Rectal smooth muscle tissue (tissue), 1 donor: ENCODE data around the gene UGCG.

Experiments
- H3K27ac ChIP-seq: one replicate; pipeline ENCODE4 v1.7.0; 2013; ENCODE audit warnings: low read depth, low read length, inconsistent platforms
- H3K27me3 ChIP-seq: one replicate; pipeline ENCODE4 v1.7.0; 2013; ENCODE audit warnings: low read length; ENCODE audit not compliant: control insufficient read depth, insufficient read depth
- H3K36me3 ChIP-seq: one replicate; pipeline ENCODE4 v1.7.0; 2013; ENCODE audit warnings: low read length; ENCODE audit not compliant: control insufficient read depth, insufficient read depth
- H3K4me1 ChIP-seq: one replicate; pipeline ENCODE4 v1.7.0; 2013; ENCODE audit warnings: low read length; ENCODE audit not compliant: control insufficient read depth, insufficient read depth
- H3K4me3 ChIP-seq: one replicate; pipeline ENCODE4 v1.7.0; 2013; ENCODE audit warnings: low read length
- H3K9ac ChIP-seq: one replicate; pipeline ENCODE4 v1.7.0; 2013; ENCODE audit warnings: low read length

Gene UGCG

GRCh38 chr9:111914749-111915424 is 18.3 kb downstream of the UGCG start:
- peaks cover 7% of the 10 kb centered on the region for H3K4me1 ChIP-seq
- no peaks in the 10 kb centered on the region for H3K36me3 ChIP-seq
- H3K27ac ChIP-seq = no peak overlapping the region
- no peaks in the 10 kb centered on the region for H3K27me3 ChIP-seq
- no peak overlapping the region for H3K9ac ChIP-seq
- H3K4me3 ChIP-seq = peak overlapping the region; percentile 41

GRCh38 chr9:111915425-111915758 is 18.8 kb downstream of the UGCG start:
- Histone ChIP-seq H3K36me3 (no peaks in the 10 kb centered on the region), H3K27ac (no peak overlapping the region), H3K4me3 (no peak overlapping the region), H3K27me3 (no peaks in the 10 kb centered on the region), H3K4me1 (peaks cover 7% of the 10 kb centered on the region), H3K9ac (no peak overlapping the region)

GRCh38 chr9:111916234-111916645 is 19.6 kb downstream of the UGCG start:
- H3K27ac ChIP-seq = no peak overlapping the region
- H3K36me3 ChIP-seq = no peaks in the 10 kb centered on the region
- no peak overlapping the region for H3K4me3 ChIP-seq
- H3K27me3 ChIP-seq = no peaks in the 10 kb centered on the region
- H3K9ac ChIP-seq = no peak overlapping the region
- H3K4me1 ChIP-seq = peaks cover 7% of the 10 kb centered on the region

GRCh38 chr9:111917201-111917600 is 20.6 kb downstream of the UGCG start:
- H3K36me3 ChIP-seq = no peaks in the 10 kb centered on the region
- H3K4me1 ChIP-seq = peaks cover 7% of the 10 kb centered on the region
- no peaks in the 10 kb centered on the region for H3K27me3 ChIP-seq
- H3K4me3 ChIP-seq = no peak overlapping the region
- no peak overlapping the region for H3K27ac ChIP-seq
- no peak overlapping the region for H3K9ac ChIP-seq

- Histone ChIP-seq H3K27ac (no peak overlapping the region), H3K27me3 (no peaks in the 10 kb centered on the region), H3K36me3 (no peaks in the 10 kb centered on the region), H3K9ac (no peak overlapping the region), H3K4me3 (no peak overlapping the region), H3K4me1 (peaks cover 7% of the 10 kb centered on the region)
Observed at GRCh38 chr9:111917980-111918379, 21.4 kb downstream of the UGCG start.

GRCh38 chr9:111919875-111920274 is 23.3 kb downstream of the UGCG start:
- no peaks in the 10 kb centered on the region for H3K27me3 ChIP-seq
- no peak overlapping the region for H3K9ac ChIP-seq
- H3K4me1 ChIP-seq = peaks cover 2% of the 10 kb centered on the region
- no peak overlapping the region for H3K4me3 ChIP-seq
- no peaks in the 10 kb centered on the region for H3K36me3 ChIP-seq
- H3K27ac ChIP-seq = no peak overlapping the region

GRCh38 chr9:111920531-111920930 is 23.9 kb downstream of the UGCG start:
- Histone ChIP-seq H3K27ac (no peak overlapping the region), H3K4me3 (no peak overlapping the region), H3K9ac (no peak overlapping the region), H3K27me3 (no peaks in the 10 kb centered on the region), H3K36me3 (no peaks in the 10 kb centered on the region), H3K4me1 (no peaks in the 10 kb centered on the region)

- Histone ChIP-seq H3K4me3 (no peak overlapping the region), H3K27me3 (no peaks in the 10 kb centered on the region), H3K9ac (no peak overlapping the region), H3K36me3 (no peaks in the 10 kb centered on the region), H3K27ac (no peak overlapping the region), H3K4me1 (no peaks in the 10 kb centered on the region)
Observed at GRCh38 chr9:111922324-111923013, 25.9 kb downstream of the UGCG start.

GRCh38 chr9:111924281-111924680 is 27.7 kb downstream of the UGCG start:
- H3K4me1 ChIP-seq = no peaks in the 10 kb centered on the region

GRCh38 chr9:111925017-111925770 is 28.6 kb downstream of the UGCG start:
- no peaks in the 10 kb centered on the region for H3K36me3 ChIP-seq
- no peak overlapping the region for H3K27ac ChIP-seq
- H3K4me3 ChIP-seq = no peak overlapping the region
- no peaks in the 10 kb centered on the region for H3K27me3 ChIP-seq
- no peaks in the 10 kb centered on the region for H3K4me1 ChIP-seq
- no peak overlapping the region for H3K9ac ChIP-seq

More at GRCh38 chr9:111924281-111924680, 27.7 kb downstream of the UGCG start:
- H3K27ac ChIP-seq = no peak overlapping the region
- no peaks in the 10 kb centered on the region for H3K36me3 ChIP-seq
- H3K9ac ChIP-seq = no peak overlapping the region
- H3K4me3 ChIP-seq = no peak overlapping the region
- H3K27me3 ChIP-seq = no peaks in the 10 kb centered on the region

GRCh38 chr9:111925784-111926183 is 29.2 kb downstream of the UGCG start:
- no peaks in the 10 kb centered on the region for H3K4me1 ChIP-seq
- no peak overlapping the region for H3K9ac ChIP-seq
- H3K27me3 ChIP-seq = no peaks in the 10 kb centered on the region
- no peak overlapping the region for H3K27ac ChIP-seq
- no peak overlapping the region for H3K4me3 ChIP-seq
- peaks cover 2% of the 10 kb centered on the region for H3K36me3 ChIP-seq

- H3K36me3 ChIP-seq = peaks cover 3% of the 10 kb centered on the region
- H3K27ac ChIP-seq = no peak overlapping the region
- no peak overlapping the region for H3K4me3 ChIP-seq
- H3K4me1 ChIP-seq = no peaks in the 10 kb centered on the region
- no peaks in the 10 kb centered on the region for H3K27me3 ChIP-seq
- H3K9ac ChIP-seq = no peak overlapping the region
Observed at GRCh38 chr9:111926421-111926875, 29.8 kb downstream of the UGCG start.
